Effector memory CD4-positive, alpha-beta T cell (primary cell): ENCODE measurements around the gene HOXA13.

Source experiments
- DNase-seq, 3 donors: peaks; one replicate each; pipeline ENCODE4 v3.0.0-alpha.2; 2020
- H3K27ac ChIP-seq: 2 replicates; pipeline ENCODE4 v1.7.0; 2013; ENCODE audit warnings: mild to moderate bottlenecking, low read length, moderate library complexity; ENCODE audit not compliant: insufficient read depth, poor library complexity, severe bottlenecking
- H3K27me3 ChIP-seq: replicated peaks from 2 replicates; pipeline ENCODE4 v1.7.0; 2013; ENCODE audit warnings: mild to moderate bottlenecking, low read length; ENCODE audit not compliant: insufficient read depth, control insufficient read depth, poor library complexity, severe bottlenecking
- H3K36me3 ChIP-seq: 2 replicates; pipeline ENCODE4 v1.7.0; 2013; ENCODE audit warnings: mild to moderate bottlenecking, low read length, moderate library complexity; ENCODE audit not compliant: control insufficient read depth, insufficient read depth
- H3K4me1 ChIP-seq: 2 replicates; pipeline ENCODE4 v1.7.0; 2013; ENCODE audit warnings: low read length, mild to moderate bottlenecking; ENCODE audit not compliant: control insufficient read depth, insufficient read depth, poor library complexity, severe bottlenecking
- H3K4me3 ChIP-seq: 2 replicates; pipeline ENCODE4 v1.7.0; 2013; ENCODE audit warnings: low read length, low read depth, mild to moderate bottlenecking; ENCODE audit not compliant: insufficient read depth, poor library complexity, severe bottlenecking
- H3K9me3 ChIP-seq: 2 replicates; pipeline ENCODE4 v1.7.0; 2013; ENCODE audit warnings: mild to moderate bottlenecking, low read length, moderate library complexity; ENCODE audit not compliant: control insufficient read depth

Gene HOXA13

DNA sequence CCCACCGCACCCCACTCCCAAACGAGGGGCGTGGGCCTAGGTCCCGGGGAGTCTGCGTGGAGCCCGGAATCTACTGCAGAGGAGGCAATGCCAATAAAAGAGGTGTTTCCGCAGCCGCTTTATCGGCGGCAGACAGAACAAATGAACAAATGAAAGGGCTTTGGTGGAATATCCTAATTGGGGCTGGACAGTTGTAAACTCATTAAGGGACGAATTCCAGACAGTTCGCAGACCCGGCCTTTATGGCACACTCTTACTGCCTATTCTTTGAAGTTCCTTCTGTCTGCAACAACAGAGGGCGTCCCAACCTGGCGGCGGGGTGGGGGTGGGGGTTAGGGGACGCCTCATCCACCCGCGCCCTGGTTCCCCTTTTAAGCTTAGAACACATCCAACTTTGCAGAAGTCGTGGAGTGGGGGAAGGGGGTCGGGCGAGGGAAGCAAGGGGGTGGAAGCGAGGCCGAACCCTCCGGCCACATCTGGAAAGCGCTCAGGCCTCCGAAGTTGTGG lies 38.6 kb downstream of the HOXA13 start:
- Histone ChIP-seq H3K4me1 (peaks cover 48% of the 10 kb centered on the region), H3K27ac (no peak overlapping the region)

GRCh38 chr7:27160546-27161213 lies 39.2 kb downstream of the HOXA13 start:
- Histone ChIP-seq H3K4me1 (peaks cover 48% of the 10 kb centered on the region), H3K27me3 (peaks cover 74% of the 10 kb centered on the region)

More for the DNA sequence above, 38.6 kb downstream of the HOXA13 start:
- H3K9me3 ChIP-seq: no peaks in the 10 kb centered on the region
- peaks cover 74% of the 10 kb centered on the region for H3K27me3 ChIP-seq
- no peak for DNase-seq
- no peaks in the 10 kb centered on the region for H3K36me3 ChIP-seq
- H3K4me3 ChIP-seq: peak overlapping the region; percentile 73

DNA sequence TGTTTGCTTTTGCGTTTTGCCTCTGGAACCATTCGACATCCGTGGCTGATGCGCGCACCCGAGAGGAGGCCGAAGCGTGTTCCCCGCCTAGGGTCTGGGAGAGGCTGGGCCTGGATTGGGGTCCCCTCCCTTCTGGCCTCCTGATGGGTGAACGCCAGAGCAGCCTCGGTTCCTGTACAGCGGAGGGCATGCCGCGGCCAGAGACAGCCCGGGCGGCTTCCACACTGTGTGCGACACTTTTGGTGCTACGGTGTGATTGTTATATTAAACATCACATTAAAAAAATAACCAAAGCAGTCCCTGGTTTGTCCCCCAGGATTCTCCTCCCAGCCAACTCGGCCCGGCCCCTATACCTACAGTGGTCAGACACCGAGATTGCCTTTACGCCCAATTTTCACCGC lies 39.7 kb downstream of the HOXA13 start:
- DNase-seq: no peak
- H3K4me1 ChIP-seq: peaks cover 48% of the 10 kb centered on the region
- H3K27ac ChIP-seq: no peak overlapping the region
- H3K9me3 ChIP-seq: no peaks in the 10 kb centered on the region
- peak overlapping the region; percentile 73 for H3K4me3 ChIP-seq
- H3K27me3 ChIP-seq: peaks cover 74% of the 10 kb centered on the region
- H3K36me3 ChIP-seq: no peaks in the 10 kb centered on the region

More at GRCh38 chr7:27160546-27161213, 39.2 kb downstream of the HOXA13 start:
- Histone ChIP-seq H3K4me3 (peak overlapping the region; percentile 73), H3K27ac (no peak overlapping the region), H3K9me3 (no peaks in the 10 kb centered on the region), H3K36me3 (no peaks in the 10 kb centered on the region)
- DNase-seq: peak; percentile 59 to 77 (median 73)

DNA sequence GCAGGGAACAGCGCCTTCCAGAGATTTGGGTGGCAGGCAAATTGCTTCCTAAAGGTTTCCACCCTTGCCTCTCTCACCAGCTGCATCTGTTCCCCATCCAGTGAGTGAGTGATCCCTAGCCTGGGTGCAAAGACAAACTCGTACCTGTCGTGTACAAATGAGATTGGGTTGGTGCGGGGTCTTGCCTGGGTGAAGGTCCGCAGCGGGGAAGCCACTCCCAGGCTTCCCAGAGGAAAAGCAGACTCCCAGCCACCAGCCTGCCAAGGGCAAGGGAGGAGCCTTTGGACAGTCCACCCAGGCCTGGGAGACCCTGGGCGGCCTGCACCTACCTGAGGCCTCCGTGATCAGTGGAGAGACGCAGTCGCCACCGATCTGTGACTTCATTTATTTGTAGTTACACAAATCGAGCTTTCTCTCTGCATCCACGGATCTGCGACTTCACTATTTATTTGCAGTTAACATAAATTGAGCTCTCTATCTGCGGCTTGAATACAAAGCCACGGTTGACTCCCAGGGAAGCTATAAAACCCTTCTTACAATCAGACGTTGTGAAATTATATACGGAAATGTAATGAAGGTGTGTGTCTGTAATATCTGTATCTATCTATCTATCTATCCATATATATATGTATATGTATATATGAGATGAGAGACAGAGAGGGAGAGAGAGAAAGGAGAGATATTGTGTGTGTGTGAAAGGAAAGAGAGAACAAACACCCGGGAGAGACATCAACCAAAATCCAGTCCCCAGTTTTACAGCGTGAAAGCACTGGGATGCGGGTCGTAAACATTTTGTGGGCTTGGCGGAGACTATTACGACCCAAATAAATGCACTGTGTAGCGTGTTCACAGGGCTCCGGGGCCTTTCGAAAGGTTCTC lies 40.4 kb downstream of the HOXA13 start:
- Histone ChIP-seq H3K9me3 (no peaks in the 10 kb centered on the region), H3K4me3 (peak overlapping the region; percentile 73), H3K4me1 (peaks cover 48% of the 10 kb centered on the region), H3K36me3 (no peaks in the 10 kb centered on the region), H3K27ac (no peak overlapping the region), H3K27me3 (peaks cover 74% of the 10 kb centered on the region)
- no peak for DNase-seq

GRCh38 chr7:27158436-27159265 lies 41.2 kb downstream of the HOXA13 start:
- no peaks in the 10 kb centered on the region for H3K9me3 ChIP-seq
- no peak overlapping the region for H3K27ac ChIP-seq
- H3K36me3 ChIP-seq: no peaks in the 10 kb centered on the region
- no peak overlapping the region for H3K4me3 ChIP-seq
- no peak for DNase-seq
- H3K27me3 ChIP-seq: peaks cover 74% of the 10 kb centered on the region
- H3K4me1 ChIP-seq: peaks cover 44% of the 10 kb centered on the region

DNA sequence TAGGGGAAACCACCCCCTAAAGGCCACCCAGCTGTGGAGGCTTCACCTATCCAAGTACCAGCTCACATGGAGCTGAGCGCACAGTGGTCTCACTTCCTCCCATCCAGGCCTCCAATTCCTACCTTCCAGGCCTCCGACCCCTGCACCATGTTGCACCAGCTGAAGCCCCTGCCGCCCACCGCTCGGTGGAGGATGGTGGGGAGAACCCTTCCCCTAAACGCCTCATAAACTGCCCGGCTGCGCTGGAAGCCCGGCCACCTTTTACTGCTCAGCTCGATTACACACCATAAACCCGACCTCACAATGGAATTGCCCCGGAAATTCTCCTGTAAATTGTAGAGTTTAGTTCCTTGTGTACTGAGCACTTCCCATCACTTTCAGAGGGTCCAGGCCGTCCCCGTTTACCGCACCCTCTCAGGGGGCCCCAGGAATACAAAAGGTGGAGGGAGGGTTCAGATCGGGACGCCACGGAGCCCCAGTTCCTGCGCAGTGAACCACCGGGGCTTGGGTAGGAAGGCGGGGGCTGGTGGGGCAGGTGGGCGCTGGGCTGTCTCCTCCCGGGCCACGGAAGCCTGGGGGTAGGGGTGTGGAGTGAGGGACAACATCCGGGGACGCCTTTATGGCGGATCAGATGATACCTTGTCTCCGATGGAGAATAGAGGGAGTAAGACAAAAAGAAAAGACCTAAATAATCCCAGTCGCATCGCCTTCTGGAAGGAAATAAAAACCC lies 42.0 kb downstream of the HOXA13 start:
- Histone ChIP-seq H3K27me3 (peaks cover 77% of the 10 kb centered on the region), H3K27ac (no peak overlapping the region), H3K9me3 (no peaks in the 10 kb centered on the region), H3K36me3 (no peaks in the 10 kb centered on the region), H3K4me3 (no peak overlapping the region), H3K4me1 (peaks cover 44% of the 10 kb centered on the region)
- DNase-seq: no peak

- Histone ChIP-seq H3K27ac (no peak overlapping the region), H3K4me3 (no peak overlapping the region), H3K4me1 (peaks cover 47% of the 10 kb centered on the region), H3K36me3 (no peaks in the 10 kb centered on the region), H3K27me3 (peaks cover 80% of the 10 kb centered on the region), H3K9me3 (no peaks in the 10 kb centered on the region)
- DNase-seq: no peak
Measured at GRCh38 chr7:27156916-27157701, 42.8 kb downstream of the HOXA13 start.

DNA sequence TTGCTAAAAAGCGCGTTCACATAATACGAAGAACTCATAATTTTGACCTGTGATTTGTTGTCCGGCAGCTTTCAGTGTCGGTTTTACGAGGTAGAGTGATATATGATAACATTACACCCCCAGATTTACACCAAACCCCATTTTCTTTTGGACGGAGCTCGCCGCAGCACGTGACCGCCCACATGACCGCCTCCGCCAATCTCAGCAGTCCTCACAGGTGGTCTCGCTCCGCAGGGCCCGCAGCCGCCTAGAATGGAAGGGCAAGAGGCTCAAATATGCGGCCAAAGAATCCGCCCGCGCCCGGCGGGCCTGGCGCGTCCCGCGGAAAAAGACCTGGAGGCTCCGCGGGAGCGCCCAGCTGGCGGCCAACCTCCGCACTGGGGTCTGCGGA lies 43.4 kb downstream of the HOXA13 start, which contains the start of gene HOXA7:
TSS of gene HOXA7 (minus strand) at position 168 of the 391 bp plus-strand sequence. CDS start at position 38, 130 bp downstream.
- Histone ChIP-seq H3K9me3 (no peaks in the 10 kb centered on the region), H3K4me3 (peak within 1 kb of the TSS; percentile 34), H3K4me1 (peaks cover 52% of the 10 kb centered on the region), H3K27ac (no peak within 1 kb of the TSS), H3K27me3 (peaks cover 81% of the 10 kb centered on the region), H3K36me3 (no peaks in the 10 kb centered on the region)
- no peak for DNase-seq
